ENCODE measurements around the gene ITGB6.

ITGB6 gene, protein sequence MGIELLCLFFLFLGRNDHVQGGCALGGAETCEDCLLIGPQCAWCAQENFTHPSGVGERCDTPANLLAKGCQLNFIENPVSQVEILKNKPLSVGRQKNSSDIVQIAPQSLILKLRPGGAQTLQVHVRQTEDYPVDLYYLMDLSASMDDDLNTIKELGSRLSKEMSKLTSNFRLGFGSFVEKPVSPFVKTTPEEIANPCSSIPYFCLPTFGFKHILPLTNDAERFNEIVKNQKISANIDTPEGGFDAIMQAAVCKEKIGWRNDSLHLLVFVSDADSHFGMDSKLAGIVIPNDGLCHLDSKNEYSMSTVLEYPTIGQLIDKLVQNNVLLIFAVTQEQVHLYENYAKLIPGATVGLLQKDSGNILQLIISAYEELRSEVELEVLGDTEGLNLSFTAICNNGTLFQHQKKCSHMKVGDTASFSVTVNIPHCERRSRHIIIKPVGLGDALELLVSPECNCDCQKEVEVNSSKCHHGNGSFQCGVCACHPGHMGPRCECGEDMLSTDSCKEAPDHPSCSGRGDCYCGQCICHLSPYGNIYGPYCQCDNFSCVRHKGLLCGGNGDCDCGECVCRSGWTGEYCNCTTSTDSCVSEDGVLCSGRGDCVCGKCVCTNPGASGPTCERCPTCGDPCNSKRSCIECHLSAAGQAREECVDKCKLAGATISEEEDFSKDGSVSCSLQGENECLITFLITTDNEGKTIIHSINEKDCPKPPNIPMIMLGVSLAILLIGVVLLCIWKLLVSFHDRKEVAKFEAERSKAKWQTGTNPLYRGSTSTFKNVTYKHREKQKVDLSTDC

DNA sequence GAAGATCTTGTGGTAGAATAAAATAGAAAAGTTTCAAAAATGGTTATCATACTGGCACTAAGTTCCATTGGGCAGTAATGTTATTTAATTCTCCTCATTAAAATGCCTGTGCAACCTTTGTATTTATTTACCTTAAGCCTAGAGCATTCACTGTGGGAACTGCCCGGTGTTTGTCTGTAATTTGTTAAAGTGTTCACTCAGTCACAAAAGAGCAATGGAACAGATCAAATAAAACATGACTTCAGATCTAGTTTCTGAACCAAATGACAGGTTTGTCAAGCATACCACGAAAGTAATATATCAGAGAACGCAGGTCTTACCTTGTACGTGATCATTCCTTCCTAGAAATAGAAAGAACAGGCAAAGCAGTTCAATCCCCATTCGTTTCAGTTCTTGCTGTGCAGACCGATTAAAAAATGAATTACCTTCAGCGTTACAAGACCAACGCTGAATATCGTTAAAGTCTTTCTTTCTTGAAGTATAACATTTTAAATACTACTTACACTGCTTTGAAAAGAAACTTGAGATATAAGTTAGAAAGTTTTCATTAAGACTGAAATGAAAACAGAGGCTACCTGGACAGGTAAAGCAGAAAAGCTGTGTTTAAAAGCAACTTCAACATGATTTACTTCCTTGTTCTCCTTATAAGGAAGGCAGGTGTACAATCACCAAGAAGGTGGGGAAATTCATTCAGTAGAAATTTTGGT lies at the start of gene ITGB6:
Gene ITGB6 (minus strand): TSS at position 590 of the 707 bp plus-strand sequence. CDS start 209 bp downstream, at position 381.
- DNase-seq, result no peak

DNA sequence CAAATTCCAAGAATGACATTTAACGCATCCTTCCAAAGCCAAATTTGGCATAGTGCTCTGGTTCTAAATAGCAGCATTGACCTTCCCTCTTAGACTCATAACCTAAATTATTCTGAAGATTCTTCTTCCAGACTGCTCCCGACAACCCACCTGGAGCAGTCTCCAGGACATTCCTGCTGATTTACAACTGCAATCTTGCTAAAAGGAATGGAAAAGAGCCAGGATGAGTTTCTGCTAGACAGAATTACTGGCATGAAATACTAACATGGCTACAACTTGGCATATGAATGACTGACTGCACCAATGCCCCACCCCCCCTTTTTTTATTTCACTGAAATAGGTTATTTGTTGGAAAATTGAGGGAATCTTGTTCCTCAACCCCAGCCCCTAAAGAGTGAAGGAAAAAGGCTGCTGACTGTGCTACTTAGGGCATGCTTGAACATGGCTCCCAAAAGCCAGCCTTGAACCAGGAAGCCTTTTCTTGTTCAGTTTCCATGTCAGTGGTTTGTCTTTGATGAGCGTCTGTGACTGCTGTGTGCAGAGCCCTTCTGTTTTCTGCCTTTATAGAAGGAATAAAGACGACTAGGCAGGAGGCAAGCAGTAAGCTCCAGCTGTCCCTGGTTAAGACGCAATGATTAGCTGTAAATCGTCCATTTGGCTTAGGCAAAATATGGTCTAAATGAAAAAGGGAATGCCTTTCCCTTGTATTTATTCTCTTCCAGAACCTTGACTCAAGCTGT lies 47.4 kb upstream of the ITGB6 start:
- DNase-seq, result no peak

DNA sequence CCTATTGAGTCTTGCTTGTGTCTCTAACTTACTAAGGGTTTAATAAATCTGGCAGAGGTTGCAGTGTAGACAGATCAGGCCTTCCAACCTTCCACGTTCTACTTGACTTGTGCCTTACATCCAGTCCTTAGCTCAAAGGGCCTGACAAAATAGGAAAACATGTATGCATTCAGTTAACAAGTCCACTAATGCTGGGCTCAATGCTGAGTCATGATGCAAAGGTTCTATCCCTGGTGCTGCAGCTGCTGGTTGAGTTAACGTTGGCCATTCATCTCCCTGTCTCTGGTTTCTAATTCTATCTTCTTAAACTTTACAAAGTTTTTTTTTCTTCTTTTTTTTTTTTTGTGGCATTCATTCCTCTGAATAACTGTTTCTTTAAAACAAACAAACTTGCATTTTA lies 46.3 kb upstream of the ITGB6 start:
- no peak for DNase-seq

DNA sequence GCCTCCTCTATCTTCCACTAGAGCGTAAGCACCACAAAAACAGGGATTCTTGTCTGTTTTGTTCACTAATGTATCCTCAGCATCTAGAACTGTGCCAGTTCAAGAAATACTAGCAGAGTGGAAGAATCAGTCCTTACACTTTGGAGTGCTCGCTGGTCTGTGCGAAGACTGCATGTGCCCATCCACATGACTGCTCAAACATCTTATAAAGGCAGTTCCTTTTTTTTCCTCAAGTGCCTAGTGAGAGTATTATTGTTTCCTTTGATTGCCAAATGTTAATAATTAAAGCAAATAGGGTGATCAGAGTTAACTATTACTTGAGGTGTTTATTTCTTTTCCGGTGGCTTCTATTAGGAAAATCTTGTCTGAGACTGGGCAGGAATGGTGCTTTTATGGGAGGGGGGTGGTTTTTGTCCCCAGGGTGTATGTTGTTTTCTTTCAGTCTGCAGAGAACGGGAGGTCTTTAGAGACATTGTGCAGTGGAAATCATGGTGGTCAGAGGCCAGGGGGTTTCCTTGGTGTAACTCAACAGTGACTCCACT lies 45.6 kb upstream of the ITGB6 start:
- no peak for DNase-seq

DNA sequence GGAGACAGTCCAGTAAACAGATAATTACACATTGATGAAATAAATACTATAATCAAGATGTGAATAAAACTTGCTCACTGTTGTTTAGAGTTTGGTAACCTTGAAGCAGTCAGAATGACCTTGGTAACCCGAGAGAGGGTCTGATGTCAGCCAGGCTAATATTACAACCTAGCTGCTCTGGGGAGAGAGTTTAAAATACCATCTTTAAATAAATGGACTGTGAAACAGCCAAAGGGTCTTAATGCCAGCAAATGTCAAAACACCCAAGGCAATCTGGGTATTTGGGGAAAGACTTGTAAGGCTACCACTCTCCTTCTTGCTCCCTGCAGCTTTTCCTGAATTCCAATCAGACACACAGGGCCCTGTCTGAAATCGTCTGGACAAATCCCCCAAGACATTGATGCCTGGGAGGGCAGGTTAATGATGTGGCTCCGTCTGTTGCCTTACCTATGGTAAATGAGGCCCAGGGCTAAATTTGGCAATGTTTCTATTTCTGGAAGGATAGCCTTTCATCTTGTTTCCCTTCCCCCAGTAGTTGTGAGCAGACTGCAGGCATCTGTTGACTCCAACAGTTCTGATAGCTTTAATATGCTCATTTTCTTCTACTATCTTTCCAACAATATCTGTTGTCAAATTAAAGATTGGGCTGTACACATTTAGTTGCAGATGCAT lies 43.0 kb upstream of the ITGB6 start:
- no peak for DNase-seq

DNA sequence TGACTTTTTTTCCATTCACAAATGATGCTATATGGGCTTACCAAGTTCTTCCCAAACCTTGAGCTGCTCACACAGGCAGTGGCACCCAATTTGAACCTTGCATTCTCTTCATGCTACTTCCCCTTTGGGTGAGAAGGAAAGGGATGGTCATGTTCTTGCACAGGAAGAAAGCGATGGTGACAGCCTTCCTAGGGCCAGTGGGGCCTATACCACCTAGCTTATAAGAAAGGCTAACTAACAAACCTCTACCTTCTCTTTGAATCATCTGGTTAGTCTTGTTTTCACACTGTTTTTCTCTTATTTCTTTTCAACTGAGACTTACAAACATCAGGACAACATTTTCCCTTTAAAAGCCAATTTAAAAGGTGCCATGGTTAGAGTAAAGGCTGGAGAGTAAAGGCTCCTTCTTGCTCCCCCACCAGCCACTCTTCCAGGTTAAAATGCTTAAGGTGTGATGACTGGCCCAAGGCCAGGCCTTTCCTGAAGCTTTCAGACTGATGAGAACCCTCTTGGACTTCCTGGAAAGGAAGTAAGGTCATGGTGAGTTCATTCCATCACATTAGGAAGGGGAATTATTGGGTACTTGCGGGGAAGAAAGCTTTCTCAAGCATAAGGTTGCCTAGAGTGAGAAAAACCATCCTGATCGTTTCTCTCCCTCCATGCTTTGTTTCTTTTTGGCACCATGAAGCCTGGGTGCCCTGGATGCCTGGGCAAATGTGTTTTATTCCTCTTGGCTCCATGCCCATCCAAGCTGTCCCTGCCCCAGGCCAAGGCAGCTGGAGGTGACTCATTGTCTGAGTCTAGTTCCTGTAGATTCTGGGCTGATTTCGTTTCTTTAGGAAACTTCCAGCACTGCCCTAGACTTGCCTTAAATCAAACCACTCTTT lies 41.4 kb upstream of the ITGB6 start:
- peak; percentile 60 for DNase-seq

DNA sequence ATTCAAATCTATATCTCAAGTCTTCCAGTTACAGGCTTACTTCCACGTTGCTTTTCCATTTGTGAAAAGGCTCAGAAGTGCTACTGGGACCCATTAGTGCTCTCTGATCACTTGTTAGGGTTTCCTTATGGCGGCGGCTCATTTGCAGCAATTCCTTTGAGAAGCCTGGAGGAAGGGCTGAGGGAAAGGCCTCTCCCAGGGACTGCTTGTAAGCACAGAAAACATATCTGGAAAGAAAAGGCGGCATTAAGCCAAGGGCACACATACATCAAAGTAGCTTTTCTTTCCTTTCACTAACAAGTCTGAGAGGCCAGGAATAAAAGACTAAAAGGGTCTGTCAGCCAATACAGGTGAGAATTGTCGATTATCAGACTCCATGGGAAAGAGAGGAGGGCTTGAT lies 39.4 kb upstream of the ITGB6 start:
- no peak for DNase-seq

DNA sequence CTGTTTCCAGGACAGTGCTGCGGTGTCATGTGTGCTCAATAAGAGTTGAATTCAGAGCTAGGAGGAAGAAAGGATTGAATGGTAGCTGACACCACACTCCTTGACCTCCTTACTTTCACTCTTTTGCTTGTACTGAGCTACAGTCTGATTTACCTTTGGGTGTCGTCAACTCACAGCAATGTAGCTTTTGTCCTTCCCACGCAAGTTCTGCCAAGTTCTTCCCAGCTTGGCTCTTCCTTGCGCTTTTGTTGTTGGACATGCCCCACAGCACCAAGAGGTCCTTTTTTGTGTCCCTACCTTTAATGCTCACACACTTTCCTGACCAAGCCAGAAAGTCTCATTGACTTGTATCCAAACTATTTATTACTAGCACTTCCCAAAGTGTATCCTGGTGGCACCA lies 38.3 kb upstream of the ITGB6 start:
- no peak for DNase-seq

DNA sequence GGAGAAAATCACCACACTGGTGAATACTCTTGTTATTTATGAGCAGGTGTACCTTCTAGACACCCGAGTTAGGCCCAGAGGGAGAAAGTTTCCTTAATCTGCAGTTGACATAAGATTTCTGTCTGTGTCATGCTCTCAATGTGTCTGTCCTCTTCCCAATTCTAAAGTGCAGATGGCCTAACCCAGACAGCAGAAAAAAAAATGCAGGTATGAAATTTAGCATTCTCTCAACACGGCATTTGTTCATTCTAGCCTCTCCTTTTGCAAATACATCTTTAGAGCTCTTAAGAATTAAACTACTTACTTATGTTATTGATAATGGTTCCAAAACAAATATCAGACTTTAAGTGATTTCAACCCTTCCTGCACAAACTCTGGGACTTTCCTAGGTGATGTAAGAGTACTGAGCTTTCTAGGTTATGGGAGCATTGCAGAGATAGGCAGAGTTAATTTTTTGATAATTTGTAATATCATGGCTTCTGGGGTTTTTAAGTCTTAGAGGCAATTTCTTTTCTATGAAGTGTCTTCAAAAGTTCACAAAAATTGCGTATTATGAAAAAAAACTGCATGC lies 32.9 kb upstream of the ITGB6 start:
- no peak for DNase-seq

DNA sequence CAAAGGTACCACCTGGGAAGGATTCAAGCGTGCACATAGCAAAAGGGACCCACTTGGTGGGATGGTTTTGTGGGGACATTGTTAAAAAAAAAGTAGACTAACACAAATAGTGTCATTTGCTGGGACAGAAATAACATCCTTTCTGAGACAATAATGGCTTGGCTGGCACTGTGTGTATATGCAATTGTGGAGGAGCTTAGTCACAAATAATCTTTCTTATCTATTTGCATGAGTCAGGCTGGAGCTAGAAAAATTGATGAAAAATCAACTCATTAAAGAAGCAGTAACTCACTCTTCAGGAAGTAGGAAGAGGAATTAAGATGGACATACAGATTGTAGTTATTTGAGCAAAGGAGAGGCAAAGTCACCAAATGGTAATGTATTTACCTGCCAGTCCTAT lies 29.5 kb upstream of the ITGB6 start:
- DNase-seq, result peak; percentile 65

DNA sequence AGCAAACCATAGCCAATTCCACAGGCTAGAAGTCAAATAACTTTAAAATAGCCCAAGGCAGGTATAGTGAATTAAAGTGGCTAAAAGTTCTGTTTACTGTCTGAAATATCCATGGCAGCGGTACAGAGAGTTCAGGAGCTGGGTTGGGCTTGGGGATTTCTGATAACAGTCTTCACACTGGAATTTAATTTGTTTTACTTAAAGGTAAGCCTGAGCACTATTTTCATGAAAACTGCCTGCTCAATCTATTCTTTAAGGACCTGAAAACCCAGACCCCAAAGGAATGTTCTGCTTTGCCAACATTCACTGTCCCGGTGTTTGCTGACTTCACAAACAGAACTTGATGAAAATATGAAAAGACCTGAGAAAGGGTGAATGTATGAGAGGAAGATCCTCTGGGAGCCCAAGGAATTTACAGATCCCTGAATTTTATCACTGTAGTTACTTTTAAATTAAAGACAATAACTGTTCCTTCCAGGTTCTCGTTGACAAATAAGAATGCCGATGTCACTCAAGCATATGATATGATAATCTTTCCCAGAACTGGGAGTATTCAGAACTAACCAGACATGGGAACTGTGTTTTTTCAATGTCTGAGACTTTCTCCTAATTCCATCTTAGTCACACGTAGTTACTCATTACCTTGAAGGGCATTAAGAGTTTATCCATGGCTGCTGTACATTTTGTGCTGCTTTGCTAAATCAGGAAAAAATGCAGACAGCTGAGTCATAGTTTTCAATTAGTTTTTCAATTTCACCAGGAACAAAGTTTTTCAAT lies 28.3 kb upstream of the ITGB6 start:
- DNase-seq, result peak; percentile 77

DNA sequence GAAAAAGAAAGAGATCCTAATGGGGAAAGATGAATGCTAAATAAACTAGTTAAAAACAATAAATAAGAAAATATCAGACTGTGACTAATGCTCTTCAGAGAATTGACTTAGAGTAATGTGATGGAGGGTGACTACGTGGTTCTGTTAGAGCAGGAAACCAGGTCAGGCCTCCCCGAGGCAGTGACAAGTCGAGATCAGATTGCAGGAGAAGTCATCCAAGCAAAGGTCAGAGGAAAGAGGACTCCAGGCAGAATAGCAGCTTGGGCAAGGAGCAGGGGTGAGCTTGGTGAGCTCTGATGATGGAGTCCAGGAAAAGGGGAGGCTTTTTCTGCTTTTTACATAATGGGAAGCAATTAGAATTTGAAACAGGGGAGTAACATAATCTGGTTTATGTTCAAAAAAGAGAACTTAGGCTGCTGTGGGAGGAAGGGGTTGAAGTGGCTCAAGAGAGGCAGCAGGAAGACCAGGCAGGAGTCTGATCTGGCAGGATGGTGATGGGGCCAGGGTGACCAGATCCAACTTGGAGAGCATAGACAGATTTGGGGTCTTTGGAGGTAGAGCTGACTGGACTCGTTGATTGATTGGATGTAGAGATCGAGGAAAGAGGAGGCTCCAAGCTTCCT lies 27.3 kb upstream of the ITGB6 start:
- no peak for DNase-seq

DNA sequence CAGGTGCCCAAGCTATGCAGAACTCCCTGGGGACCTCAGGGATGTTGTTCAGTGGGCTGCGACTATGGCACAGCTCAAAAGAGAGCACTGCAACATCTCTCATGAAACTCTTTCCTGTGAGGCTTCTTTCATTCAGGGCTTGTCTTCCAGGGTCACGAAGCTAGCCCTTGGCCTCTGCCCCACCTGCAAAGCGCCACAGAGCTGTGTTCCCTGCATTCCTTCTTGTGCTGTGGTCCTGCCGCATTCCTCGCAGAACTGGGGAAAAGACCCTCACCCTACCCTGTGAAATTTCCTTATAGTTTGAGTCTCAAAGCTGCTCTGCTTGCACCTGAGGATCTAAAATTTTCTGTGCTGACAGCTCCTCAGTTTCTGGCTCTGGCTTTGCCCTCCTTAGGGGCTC lies 26.3 kb upstream of the ITGB6 start:
- DNase-seq, result no peak

DNA sequence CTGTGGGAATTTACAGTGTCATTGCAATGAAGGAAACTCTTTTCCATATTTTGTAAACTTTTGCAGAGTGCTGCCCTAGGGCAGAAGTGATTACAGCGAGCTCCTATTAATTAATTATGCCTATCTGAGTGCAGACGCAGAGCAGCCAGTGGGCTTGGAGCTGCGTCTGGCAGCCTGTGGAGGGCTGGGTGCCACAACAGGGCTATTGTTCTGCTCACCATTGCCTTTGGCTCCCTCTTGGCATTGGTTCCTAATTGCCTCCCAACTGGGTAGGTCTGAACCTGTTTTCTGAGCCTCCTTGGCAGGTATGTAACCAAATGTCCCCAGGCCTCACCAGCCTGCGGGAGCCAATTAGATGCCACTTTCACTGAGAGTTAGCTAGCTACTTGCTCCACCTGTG lies 25.6 kb upstream of the ITGB6 start:
- no peak for DNase-seq

DNA sequence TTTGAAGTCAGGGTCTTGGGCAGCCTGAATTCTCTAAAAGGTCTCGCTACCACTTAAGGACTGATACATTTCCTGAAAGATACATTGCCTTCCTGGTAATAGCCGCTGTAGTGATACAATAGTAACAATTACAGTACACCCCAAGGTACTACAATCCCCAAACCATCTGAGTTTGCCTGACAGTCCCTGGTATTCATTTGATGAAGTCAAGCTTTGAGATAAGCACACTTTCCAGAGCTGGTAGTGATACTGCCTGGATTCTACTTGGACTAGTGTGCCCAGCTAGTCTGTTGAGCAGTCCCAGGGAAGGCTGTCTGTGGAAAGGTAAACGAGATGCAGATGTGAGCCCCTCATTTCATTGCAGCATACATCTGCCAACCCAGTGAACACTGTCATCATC lies 24.4 kb upstream of the ITGB6 start:
- no peak for DNase-seq

DNA sequence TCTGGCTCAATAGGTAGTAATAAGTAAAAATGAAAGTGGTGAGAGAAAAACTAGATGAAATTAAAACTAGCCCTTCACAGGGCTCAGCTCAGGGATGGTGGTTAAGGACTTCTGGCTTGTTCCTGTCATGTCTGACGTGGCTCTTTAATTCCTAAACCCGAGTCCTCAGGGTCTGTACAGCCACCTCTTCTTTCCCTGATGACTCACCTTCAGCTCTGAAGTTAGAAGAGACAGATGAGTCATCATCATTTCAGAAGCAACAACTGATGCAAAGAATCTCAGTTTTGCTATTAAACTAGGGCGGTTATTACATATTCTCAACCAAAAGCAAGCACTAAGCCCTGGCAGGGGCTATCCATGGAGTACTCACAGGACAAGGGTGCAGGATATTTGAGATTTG lies 24.0 kb upstream of the ITGB6 start:
- DNase-seq, result peak; percentile 91

DNA sequence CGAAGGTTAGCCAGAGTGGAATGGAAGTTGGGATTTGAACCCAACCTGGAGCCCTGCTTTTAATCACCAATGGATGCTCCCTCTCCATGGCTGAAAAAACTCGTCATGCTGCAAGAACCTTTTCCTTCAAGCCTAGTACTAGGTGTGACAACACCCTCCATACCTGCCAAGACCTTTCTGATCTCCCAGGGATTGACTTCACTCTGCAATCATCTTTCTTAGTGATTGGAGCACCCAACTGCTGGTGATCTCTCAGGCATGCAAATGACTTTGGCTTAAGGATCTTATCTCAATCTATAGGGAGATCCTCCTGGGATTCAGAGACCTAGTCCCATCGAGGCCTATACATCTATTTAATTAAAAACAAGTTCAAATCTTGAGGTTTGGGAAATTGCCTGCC lies 23.5 kb upstream of the ITGB6 start:
- no peak for DNase-seq

DNA sequence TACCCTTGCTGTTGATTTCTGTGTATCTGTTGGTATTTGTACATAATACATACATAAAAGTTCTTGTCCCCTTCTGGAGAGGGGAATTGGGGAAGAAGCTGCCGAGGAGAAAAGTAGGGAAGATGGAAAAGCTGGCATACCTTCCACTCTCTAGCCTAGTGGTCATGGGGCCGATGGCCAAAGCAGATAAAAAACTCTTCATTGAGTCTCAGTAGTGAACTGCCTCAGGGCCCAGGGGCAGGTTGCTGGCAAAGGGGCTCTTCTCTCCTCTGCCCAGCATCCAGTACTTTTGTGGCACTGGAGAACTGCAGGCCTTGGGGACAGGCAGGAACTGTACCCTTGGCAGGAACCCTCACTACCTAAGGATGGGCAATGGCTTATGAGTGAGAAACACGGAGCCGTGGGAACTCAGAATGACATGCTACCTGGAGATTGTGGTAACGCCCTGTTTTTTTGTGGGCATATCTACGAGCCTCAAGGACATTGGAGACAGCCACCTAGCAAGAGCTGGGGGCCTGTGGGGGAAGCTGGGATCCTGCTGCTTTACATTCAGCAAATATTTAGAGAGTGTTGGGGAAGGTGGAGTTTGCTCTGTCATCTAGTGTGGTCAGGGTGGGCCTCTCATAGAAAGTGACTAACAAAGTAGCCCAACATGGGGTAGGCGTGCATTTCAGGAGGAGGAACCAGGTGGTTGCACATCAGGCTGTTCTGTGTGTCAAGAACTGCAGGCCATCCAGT lies 22.6 kb upstream of the ITGB6 start:
- no peak for DNase-seq
